ENCODE results near the gene PLIN3.
"Not testable (repeated sequence)": the region's sequence is repeated elsewhere in the genome, so short reads cannot be mapped to it uniquely, and the experiment has no call there.

PLIN3 gene, protein sequence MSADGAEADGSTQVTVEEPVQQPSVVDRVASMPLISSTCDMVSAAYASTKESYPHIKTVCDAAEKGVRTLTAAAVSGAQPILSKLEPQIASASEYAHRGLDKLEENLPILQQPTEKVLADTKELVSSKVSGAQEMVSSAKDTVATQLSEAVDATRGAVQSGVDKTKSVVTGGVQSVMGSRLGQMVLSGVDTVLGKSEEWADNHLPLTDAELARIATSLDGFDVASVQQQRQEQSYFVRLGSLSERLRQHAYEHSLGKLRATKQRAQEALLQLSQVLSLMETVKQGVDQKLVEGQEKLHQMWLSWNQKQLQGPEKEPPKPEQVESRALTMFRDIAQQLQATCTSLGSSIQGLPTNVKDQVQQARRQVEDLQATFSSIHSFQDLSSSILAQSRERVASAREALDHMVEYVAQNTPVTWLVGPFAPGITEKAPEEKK

DNA sequence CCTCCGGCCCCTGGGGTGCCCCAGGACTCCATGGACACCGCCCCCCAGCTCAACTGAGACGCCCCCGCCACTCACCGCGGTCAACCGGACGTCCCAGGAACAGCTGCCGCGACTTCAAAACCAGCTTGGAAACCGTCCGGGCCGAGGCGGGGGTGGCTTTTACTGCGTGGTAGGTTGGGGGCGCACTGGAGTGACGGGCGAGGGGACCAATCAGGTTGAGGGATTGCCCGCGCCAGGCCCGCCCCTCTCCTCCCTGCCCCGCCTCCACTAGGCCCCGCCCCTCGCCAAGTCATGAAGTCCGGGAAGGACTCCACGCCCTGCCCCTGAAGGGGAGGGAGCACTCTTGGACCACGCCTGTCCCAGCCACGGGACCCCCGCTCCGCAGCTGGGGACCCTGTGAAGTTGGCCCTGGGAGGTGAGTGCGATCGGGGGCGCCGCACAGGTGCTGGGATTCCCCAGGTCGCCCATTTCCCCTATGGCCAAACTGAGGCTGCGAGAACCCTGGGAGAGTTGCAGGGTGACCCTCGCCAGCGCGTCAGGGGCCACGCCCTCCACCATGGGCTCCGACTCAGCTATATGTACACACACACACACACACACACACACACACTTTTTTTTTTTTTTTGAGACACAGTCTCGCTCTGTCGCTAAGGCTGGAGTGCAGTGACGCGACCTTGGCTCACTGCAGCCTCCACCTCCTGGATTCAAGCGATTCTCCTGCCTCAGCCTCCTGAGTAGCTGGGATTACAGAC is at the start of gene PLIN3:
Gene PLIN3, minus strand, starts transcription at position 134 of the 752 bp plus-strand sequence. CDS start 6,273 bp downstream, outside the sequence.
- peak; percentile 32 to 97 (median 88) for DNase-seq

DNA sequence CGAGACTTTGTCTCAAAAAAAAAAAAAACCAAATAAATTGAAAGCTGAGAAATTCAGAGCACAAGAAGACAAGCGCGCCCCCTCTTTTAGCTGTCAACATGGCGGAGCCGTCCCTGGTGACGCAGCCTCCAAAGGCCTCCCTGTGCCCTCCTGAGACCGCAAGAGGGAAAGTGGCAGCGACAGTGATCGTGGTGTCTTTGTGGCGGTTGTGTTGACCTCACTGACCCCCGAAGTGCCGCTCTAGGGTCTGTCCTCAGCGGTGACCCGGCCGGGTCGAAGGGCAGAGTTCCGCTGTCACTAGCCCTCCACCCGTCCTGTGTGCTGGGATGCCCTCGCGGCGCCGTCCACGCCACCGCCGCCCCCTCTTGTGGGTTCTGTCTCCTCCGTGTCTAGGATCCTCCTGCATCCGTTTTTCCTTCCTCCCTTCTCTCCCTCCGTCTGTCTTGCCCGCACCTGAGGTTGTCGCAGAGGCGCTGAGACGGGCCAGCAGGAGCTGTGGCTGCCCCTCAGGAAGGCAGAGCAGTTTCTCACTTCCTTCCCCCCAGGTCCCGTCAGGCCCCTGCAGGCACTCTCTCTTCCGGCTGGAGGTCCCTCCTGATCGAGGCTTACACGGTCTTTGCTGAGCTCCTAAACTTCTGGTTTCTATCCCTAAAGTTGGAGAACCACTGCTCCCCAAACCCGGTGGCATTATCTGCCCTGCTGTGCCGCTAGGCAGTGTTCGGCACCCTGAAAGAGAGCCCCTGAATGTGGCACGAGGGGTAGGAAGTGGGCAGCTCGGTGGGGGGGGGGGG is 49.0 kb upstream of the PLIN3 start:
- DNase-seq: peak in 1 of 51 donors; percentile 17

DNA sequence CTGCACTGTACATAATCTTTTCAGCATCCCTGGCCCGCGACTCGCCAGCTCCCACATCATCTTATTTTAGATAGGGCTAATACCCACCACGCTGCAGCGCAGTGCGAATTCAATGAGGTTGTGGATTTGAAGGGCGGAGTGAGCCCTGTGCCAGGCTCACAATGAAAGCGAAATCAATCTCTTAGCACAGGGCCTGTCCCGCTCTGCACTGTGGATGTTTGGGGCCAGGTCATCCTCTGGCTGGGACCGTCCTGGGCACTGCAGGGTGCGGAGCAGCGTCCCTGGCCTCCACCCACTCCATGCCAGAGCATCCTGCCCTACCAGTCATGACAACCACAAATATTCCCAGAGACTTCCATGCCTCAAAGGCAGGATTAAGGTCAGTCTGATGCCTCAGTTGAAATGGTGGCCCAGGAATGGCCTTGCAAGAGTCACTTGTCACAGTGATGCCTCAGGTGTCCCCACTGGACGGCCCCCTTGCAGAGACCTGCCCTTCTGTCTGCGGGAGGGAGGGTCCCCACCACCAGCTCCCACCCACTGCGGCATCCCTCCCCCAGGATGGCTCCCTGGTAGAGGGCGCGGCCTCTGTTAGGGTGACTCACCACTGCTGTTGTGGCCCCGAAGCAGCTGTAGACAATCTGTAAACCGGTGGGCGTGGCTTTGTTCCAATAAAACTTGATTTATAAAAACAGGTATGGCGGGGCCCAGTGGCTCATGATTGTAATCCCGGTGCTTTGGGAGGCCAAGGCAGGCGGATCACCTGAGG is 47.5 kb upstream of the PLIN3 start:
- DNase-seq: peak in 1 of 51 donors; percentile 14

GRCh38 chr19:4913996-4914735 is 46.7 kb upstream of the PLIN3 start:
- no peak for DNase-seq

GRCh38 chr19:4911786-4912672 is 44.6 kb upstream of the PLIN3 start:
- DNase-seq: peak in 47 of 51 donors; percentile 15 to 89 (median 50)

- DNase-seq: no peak
These were observed 43.8 kb upstream of the PLIN3 start for GRCh38 chr19:4911314-4911713.

GRCh38 chr19:4910594-4911281 is 43.3 kb upstream of the PLIN3 start:
- peak in 17 of 51 donors; percentile 7 to 47 (median 20) for DNase-seq

- DNase-seq: peak; percentile 22 to 94 (median 83)
These were observed 42.6 kb upstream of the PLIN3 start for GRCh38 chr19:4909897-4910593.

DNA sequence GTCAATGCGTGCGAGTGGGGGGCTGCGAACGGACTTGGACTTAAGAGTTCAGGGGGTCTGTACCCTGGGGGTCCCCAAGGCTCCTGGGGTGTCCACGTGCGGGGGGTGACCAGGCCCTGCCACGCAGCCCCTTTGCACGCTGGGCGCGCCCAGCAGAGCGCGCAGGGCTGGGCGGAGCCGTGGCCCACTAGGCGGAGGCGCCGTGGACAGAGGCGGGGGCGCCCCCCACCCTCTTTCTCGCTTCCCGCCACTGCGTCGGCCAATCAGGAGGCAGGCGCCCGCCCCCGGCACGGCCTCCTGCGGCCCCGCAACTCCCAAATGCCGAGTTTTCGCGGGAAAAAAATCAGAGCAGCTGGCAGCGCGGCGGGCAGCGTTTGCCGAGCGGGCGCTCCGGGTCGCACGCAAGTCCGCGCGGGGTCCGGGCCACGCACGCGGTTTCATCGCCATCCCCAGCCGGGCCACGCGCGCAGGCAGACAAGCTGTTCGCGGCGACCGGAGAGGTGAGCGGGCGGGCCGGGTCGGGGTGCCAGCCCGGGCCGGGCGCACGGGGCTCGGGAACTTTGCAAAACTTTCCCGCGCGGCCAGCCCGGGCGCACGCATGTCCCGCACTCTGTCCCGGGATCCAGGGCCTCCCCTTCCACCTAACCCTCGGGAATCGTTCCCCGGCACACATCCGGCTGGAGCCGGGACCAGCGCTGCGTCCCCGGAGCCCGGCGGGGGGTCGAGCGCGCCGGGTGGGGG is 41.9 kb upstream of the PLIN3 start, which contains the start of gene UHRF1:
Gene UHRF1, plus strand, starts transcription at position 346 of the 741 bp plus-strand sequence. CDS start 1,385 bp downstream, outside the sequence.
- DNase-seq: no peak

DNA sequence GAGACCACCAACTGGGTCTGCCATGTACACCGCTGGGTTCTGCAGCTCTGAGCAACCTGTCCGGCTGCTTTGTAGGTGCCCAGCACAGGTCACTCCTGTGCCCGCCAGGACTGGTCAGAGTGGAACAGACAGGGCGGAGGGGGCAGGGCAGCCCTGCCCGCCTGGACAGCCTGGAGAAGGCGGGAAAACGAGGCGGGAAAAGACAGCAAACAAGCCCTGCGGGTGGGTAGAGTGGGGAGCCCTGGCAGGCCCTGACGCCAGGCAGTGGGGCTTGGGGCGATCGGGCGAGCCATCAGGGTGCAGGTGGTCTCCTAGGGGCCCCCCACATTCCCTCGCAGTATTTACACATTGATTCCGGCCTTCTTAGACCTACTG is 41.3 kb upstream of the PLIN3 start:
- no peak for DNase-seq

GRCh38 chr19:4908360-4908759 is 40.9 kb upstream of the PLIN3 start:
- DNase-seq: no peak

DNA sequence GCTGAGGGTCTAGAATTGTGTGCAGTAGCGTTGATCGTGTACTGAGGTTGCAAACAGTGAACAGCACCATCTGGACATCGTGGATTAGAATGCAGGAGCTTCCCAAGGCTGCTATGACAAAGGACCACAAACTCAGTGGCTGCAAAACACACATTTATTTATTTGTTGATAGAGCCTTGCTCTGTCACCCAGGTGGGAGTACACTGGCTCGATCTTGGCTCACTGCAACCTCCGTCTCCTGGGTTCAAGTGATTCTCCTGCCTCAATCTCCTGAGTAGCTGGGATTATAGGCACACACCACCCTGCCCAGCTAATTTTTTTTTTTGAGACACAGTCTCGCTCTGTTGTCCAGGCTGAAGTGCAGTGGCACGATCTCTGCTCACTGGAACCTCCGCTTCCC is 39.5 kb upstream of the PLIN3 start:
- DNase-seq: no peak

DNA sequence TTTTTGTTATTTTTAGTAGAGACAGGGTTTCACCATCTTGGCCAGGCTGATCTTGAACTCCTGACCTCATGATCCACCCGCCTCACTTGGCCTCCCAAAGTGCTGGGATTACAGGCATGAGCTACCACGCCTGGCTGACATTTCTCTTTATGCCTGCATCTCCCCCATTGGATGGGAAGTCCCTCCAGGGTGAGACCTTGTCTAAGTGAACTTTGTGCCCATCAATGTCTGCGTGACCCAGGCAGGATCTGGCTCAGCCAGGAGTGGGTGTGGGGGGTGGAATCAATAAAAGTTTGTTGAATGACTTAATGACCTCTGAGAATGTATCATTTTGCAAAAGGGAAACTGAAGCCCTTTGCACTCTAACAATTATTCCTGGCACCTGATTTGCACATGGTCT is 37.0 kb upstream of the PLIN3 start:
- DNase-seq: no peak

DNA sequence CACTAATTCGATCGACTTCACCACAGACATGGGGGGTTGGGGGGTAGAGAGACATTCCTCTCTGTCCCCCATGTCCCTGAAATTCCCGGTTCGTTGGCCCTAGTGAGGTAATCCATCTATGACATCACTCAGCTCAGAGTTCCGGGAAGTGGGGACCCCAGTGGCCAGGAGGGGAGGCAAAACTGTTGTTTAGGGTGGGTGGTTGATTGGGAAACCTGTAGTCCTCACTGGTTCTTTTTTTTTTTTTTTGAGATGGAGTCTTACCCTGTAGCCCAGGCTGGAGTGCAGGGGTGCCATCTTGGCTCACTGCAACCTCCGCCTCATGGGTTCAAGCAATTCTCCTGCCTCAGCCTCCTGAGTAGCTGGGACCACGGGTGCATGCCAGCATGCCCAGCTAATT is 35.3 kb upstream of the PLIN3 start, which contains the start of gene ARRDC5:
Gene ARRDC5, minus strand, starts transcription at position 101 of the 400 bp plus-strand sequence. Its CDS starts 71 bp downstream, at position 30.
- no peak for DNase-seq

DNA sequence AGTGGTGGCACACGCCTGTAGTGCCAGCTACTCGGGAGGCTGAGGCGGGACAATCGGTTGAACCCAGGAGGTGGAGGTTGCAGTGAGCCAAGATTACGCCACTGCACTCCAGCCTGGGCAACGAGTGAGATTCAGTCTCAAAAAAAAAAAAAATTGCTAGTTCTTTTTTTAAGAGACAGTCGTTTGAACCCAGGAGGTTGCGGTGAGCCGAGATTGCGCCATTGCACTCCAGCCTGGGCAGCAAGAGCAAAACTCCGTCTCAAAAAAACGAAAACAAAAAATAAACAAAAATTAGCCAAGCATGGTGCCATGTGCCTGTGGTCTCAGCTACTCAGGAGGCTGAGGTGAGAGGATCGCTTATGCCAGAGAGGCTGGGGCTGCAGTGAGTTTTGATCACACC is 33.4 kb upstream of the PLIN3 start:
- DNase-seq: not testable (repeated sequence)

GRCh38 chr19:4897146-4897545 is 29.7 kb upstream of the PLIN3 start:
- DNase-seq: no peak

- DNase-seq: no peak
These were observed 28.9 kb upstream of the PLIN3 start for GRCh38 chr19:4896372-4896771.

All from hypothalamus (tissue), 51 donors.